Measurements from ENCODE around the gene SCGB3A1.

DNA sequence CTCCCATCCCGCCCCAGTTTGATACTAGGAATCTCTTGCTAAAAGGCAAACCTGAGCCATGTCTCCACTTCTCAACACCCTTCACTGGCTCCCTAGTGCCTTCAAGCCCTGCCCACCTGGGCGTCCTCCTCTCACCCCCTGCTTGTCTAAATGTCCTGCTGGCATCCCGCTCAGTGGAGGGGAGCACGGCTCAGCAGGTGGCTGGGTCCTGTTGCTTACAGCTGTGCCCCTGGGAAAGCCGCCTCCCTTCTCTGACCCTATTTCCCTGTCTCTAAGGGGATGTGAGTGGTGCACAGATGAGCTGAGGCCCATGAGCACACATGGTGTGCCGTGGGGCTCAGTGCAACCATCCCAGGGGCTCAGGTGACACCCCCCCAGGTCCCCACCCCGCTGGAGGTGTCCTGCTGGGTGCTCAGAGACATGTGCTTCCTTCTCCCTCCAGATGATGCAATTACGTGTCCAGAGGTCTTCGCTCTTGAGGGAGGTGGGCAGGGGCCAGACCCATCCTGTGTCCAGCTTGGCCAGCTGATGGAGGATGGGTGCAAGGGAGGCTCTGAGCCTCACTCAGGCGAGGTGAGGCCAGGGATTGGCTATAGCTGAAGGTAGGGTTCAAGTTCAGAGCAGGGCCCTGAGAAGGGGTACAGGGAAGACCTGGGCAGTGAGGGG, 34.0 kb upstream of the SCGB3A1 start:
- no peak for TF ChIP-seq POLR2A (IDR thresholded peaks at IDR 0.05; ENCODE audit: low read depth, low read length)
- no peak for TF ChIP-seq POLR2AphosphoS5 (IDR thresholded peaks at IDR 0.05; ENCODE audit: low read depth, low read length)
- TF ChIP-seq TAF1 (IDR thresholded peaks at IDR 0.05; ENCODE audit: low read depth, low read length): no peak

Measured in GM12891 (cell line).